Transverse colon (tissue), 3 donors: ENCODE measurements around the gene CCN5.

Experiments
- POLR2A ChIP-seq: fragments of 450-650 bp; IDR thresholded peaks from one replicate; pipeline ENCODE4 v1.6.1; 2016; ENCODE audit warnings: antibody characterized with exemption, mild to moderate bottlenecking, moderate library complexity
- TF ChIP-seq, protein P1 (sequence below), 5 experiments: fragments of 200-600 bp in 3 of 5; fragments of 450-650 bp in 2 of 5; sonication (generic) in 3 of 5; IDR thresholded peaks; 1 replicate in 2 of 5; 2 replicates in 3 of 5; pipeline ENCODE4 v1.5.1; 2016 to 2017; ENCODE audit warnings: antibody characterized with exemption in 5 of 5, inconsistent platforms in 3 of 5, mild to moderate bottlenecking in 2 of 5, moderate library complexity in 1 of 5

DNA sequence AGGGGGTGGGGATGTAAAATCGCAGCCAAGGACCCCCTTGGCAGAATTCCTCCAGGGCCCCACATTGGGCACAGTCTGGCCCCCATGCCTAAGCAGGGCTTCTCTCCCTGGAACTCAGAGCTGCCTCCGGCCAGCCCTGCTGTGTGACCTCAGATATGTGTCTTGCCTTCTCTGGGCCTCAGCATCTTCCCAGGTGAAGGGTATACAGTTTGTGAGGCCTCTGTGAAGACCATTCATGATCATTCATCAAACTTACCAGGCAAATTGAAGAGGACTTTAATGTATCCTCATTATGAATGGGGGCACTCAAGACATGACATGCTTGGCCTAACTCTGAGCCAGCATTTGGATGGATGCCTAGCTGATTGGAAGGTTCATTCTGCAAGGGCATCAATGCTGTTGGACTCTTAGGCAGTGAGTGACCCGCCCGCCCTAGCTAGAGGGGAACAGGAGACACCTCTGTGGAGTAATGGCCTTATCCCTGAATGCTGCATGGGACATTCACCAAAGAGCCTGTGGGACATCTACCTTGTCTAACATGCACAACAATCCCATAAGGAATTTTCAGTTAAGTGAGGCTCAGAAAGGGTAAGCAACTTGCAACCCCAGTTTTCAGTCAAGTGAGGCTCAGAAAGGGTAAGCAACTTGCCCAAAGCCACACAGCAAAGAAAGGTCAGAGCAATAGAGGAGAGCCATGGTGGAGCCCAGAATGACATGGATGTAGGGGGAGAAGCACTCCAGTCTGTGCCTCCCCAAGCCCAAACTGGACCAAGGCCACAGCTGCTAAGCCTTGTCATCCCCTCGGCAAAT, 535 bp downstream of the CCN5 start:
- no peak for TF ChIP-seq POLR2A
- TF ChIP-seq, protein P1, sequence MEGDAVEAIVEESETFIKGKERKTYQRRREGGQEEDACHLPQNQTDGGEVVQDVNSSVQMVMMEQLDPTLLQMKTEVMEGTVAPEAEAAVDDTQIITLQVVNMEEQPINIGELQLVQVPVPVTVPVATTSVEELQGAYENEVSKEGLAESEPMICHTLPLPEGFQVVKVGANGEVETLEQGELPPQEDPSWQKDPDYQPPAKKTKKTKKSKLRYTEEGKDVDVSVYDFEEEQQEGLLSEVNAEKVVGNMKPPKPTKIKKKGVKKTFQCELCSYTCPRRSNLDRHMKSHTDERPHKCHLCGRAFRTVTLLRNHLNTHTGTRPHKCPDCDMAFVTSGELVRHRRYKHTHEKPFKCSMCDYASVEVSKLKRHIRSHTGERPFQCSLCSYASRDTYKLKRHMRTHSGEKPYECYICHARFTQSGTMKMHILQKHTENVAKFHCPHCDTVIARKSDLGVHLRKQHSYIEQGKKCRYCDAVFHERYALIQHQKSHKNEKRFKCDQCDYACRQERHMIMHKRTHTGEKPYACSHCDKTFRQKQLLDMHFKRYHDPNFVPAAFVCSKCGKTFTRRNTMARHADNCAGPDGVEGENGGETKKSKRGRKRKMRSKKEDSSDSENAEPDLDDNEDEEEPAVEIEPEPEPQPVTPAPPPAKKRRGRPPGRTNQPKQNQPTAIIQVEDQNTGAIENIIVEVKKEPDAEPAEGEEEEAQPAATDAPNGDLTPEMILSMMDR (IDR thresholded peaks at IDR 0.05) = no peak
